Measurements from ENCODE around the gene GSK3A. TPM values are rescaled to one million over a fixed set of nuclear protein-coding genes. Genes with fewer than 3 reads are reported as not detected.
A peak's percentile ranks its signal among the peaks of the same experiment; 100 is the strongest.

The GSK3A gene
- total RNA-seq, 2 donors from 2014 or later: 23.7 to 26.9 TPM

- Histone ChIP-seq H3K4me3 (peak overlapping the region; percentile 81), H3K36me3 (peaks cover 18% of the 10 kb centered on the region), H3K27me3 (replicated peaks; ENCODE audit: insufficient read depth) (no peaks in the 10 kb centered on the region), H3K27ac (peak overlapping the region; percentile 91 to 95), H3K9me3 (no peaks in the 10 kb centered on the region), H3K4me1 (ENCODE audit: control insufficient read depth in 1 of 2, low read depth in 2 of 2) (peaks cover 59 to 83% of the 10 kb centered on the region in 2 donors)
- DNase-seq (ENCODE audit: low spot score): no peak
- TF ChIP-seq, protein P1, sequence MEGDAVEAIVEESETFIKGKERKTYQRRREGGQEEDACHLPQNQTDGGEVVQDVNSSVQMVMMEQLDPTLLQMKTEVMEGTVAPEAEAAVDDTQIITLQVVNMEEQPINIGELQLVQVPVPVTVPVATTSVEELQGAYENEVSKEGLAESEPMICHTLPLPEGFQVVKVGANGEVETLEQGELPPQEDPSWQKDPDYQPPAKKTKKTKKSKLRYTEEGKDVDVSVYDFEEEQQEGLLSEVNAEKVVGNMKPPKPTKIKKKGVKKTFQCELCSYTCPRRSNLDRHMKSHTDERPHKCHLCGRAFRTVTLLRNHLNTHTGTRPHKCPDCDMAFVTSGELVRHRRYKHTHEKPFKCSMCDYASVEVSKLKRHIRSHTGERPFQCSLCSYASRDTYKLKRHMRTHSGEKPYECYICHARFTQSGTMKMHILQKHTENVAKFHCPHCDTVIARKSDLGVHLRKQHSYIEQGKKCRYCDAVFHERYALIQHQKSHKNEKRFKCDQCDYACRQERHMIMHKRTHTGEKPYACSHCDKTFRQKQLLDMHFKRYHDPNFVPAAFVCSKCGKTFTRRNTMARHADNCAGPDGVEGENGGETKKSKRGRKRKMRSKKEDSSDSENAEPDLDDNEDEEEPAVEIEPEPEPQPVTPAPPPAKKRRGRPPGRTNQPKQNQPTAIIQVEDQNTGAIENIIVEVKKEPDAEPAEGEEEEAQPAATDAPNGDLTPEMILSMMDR (IDR thresholded peaks at IDR 0.05): no peak
- ATAC-seq (ENCODE audit: insufficient number of reproducible peaks, low FRiP score, low read depth): no peak
Observed at GRCh38 chr19:42278452-42279154, 36.2 kb upstream of the GSK3A start.

GRCh38 chr19:42277821-42278451 lies 35.5 kb upstream of the GSK3A start:
- peak overlapping the region; percentile 81 for H3K4me3 ChIP-seq
- peak overlapping the region; percentile 91 to 95 for H3K27ac ChIP-seq
- H3K36me3 ChIP-seq: peaks cover 25% of the 10 kb centered on the region
- TF ChIP-seq, protein P1 (IDR thresholded peaks at IDR 0.05): no peak
- H3K27me3 ChIP-seq (replicated peaks; ENCODE audit: insufficient read depth): no peaks in the 10 kb centered on the region
- peaks cover 55 to 77% of the 10 kb centered on the region in 2 donors for H3K4me1 ChIP-seq (ENCODE audit: control insufficient read depth in 1 of 2, low read depth in 2 of 2)
- no peak for ATAC-seq (ENCODE audit: insufficient number of reproducible peaks, low FRiP score, low read depth)
- DNase-seq (ENCODE audit: low spot score): no peak
- no peaks in the 10 kb centered on the region for H3K9me3 ChIP-seq

DNA sequence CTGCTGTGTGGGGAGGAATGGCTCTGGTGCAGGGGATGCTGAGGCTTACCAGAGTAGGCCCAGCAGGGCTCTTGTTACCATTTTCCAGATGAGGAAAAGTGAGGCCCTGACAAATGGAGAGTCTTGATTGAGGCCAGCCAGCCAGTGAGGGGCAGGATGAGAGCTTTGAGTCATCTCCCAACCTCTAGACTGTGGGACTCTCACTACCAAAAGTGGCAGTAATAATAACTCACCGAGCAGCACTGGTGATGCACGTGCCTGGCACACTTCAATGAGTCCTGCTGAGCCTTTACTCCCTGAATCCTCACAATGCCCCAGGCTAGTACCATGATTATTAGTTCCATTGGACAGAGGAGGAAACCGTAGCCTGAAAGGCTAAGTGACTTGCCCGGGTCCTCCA lies 34.4 kb upstream of the GSK3A start:
- ATAC-seq (ENCODE audit: insufficient number of reproducible peaks, low FRiP score, low read depth) (no peak), DNase-seq (ENCODE audit: low spot score) (no peak)
- Histone ChIP-seq H3K36me3 (peaks cover 30% of the 10 kb centered on the region), H3K4me1 (ENCODE audit: control insufficient read depth in 1 of 2, low read depth in 2 of 2) (peaks cover 46 to 74% of the 10 kb centered on the region in 2 donors), H3K27me3 (replicated peaks; ENCODE audit: insufficient read depth) (no peaks in the 10 kb centered on the region), H3K9me3 (no peaks in the 10 kb centered on the region), H3K27ac (peak overlapping the region; percentile 91 to 95), H3K4me3 (no peak overlapping the region)
- TF ChIP-seq, protein P1 (IDR thresholded peaks at IDR 0.05): no peak

DNA sequence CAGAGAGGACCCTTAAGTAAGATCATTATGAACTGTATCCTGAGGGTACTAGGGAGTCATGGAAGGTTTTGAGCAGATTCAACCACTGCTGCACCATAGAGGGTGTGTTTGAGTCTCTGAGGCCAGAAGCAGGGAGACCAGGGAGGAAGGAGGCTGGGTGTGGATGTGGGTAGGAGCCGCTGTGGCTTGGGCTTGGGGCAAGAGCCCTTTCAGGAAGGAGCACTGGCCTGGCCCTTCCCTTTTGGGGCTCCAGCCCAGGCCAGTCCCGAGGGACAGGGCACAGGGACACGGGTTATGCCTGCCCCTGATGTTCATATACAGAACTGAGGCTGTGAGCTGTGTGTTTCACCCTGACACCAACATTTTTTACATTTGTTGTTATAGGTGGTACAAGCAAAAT lies 33.9 kb upstream of the GSK3A start:
- ATAC-seq (ENCODE audit: insufficient number of reproducible peaks, low FRiP score, low read depth) (no peak), DNase-seq (ENCODE audit: low spot score) (no peak)
- H3K27ac ChIP-seq: peak overlapping the region; percentile 91 to 95
- no peaks in the 10 kb centered on the region for H3K9me3 ChIP-seq
- H3K27me3 ChIP-seq (replicated peaks; ENCODE audit: insufficient read depth): no peaks in the 10 kb centered on the region
- TF ChIP-seq, protein P1 (IDR thresholded peaks at IDR 0.05): no peak
- H3K4me1 ChIP-seq (ENCODE audit: control insufficient read depth in 1 of 2, low read depth in 2 of 2): peaks cover 43 to 74% of the 10 kb centered on the region in 2 donors
- no peak overlapping the region for H3K4me3 ChIP-seq
- peaks cover 30% of the 10 kb centered on the region for H3K36me3 ChIP-seq

DNA sequence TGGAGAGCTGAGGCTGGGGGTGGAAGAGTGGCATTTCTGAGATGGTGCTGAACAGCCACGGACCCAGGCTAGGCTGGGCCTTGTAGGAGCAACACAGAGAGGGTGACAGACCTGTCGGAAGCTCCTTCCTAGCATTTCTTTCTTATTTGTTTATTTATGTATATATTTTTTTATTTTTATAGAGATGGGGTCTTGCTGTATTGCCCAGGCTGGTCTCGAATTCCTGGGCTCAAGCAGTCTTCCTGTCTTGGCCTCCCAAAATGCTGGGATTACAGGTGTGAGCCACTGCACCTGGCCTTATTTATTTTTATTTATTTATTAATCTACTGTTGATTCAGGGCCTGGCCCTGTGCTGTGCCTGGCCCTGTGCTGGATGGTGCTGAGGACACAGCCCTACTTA lies 33.1 kb upstream of the GSK3A start:
- peaks cover 49 to 79% of the 10 kb centered on the region in 2 donors for H3K4me1 ChIP-seq (ENCODE audit: control insufficient read depth in 1 of 2, low read depth in 2 of 2)
- H3K27ac ChIP-seq: peak overlapping the region; percentile 91 to 95
- DNase-seq (ENCODE audit: low spot score) (no peak), ATAC-seq (ENCODE audit: insufficient number of reproducible peaks, low FRiP score, low read depth) (no peak)
- H3K9me3 ChIP-seq: no peaks in the 10 kb centered on the region
- TF ChIP-seq, protein P1 (IDR thresholded peaks at IDR 0.05): no peak
- peaks cover 30% of the 10 kb centered on the region for H3K36me3 ChIP-seq
- no peaks in the 10 kb centered on the region for H3K27me3 ChIP-seq (replicated peaks; ENCODE audit: insufficient read depth)
- H3K4me3 ChIP-seq: no peak overlapping the region

Measured in thoracic aorta (tissue), 2 donors.